Caco-2 (cell line): Measurements from ENCODE around the gene MACC1. TPM values are rescaled to one million over a fixed set of nuclear protein-coding genes. Genes with fewer than 3 reads are reported as not detected.
A peak's percentile ranks its signal among the peaks of the same experiment; 100 is the strongest.

Experiments
- BruUV-seq: library from RNA; stranded (reverse); fragments of 400-500 nt; replicated peaks from 2 replicates; lab custom pipeline; 2021; lab: Mats Ljungman, UMichigan
- CTCF ChIA-PET: fragments of 300-600 bp; sonication (Branson Sonifier 250); formaldehyde crosslinking; loops from one replicate; lab custom pipeline; 2022; ENCODE audit warnings: antibody characterized with exemption; lab: Charles Lee
- POLR2A ChIA-PET: fragments of 300-600 bp; sonication (Branson Sonifier 250); formaldehyde crosslinking; loops from one replicate; lab custom pipeline; 2022; ENCODE audit warnings: antibody characterized with exemption; lab: Charles Lee
- DNase-seq, 2 experiments: peaks; one replicate each; pipeline versions ENCODE4 v3.0.0 to v3.0.0-alpha.2; 2020 to 2022
- H3K27me3 ChIP-seq: replicated peaks from 2 replicates; pipeline ENCODE4 v1.6.0; 2011; ENCODE audit warnings: low read length; ENCODE audit not compliant: control insufficient read depth, insufficient read depth
- H3K36me3 ChIP-seq: 2 replicates; pipeline ENCODE4 v1.5.1; 2011; ENCODE audit warnings: low read length; ENCODE audit not compliant: control insufficient read depth, insufficient read depth
- H3K4me1 ChIP-seq: fragments of 250-450 bp; sonication (Bioruptor Pico); 2 replicates; pipeline ENCODE4 v1.5.1; 2020; ENCODE audit warnings: mild to moderate bottlenecking
- H3K4me3 ChIP-seq: 2 replicates; pipeline ENCODE4 v1.5.1; 2011; ENCODE audit warnings: low read depth, mild to moderate bottlenecking, control low read depth, low read length
- H3K9me3 ChIP-seq: fragments of 250-450 bp; sonication (Bioruptor Pico); 2 replicates; pipeline ENCODE4 v1.5.1; 2020; ENCODE audit warnings: mild to moderate bottlenecking, moderate library complexity
- H3K27ac Mint-ChIP-seq: one replicate; pipeline ENCODE4 v1.8.0; 2022; ENCODE audit warnings: mixed read lengths; ENCODE audit not compliant: unreplicated experiment
- H3K27me3 Mint-ChIP-seq: one replicate; pipeline ENCODE4 v1.8.0; 2022; ENCODE audit warnings: mixed read lengths; ENCODE audit not compliant: insufficient read depth, unreplicated experiment
- H3K36me3 Mint-ChIP-seq: one replicate; pipeline ENCODE4 v1.8.0; 2022; ENCODE audit warnings: mild to moderate bottlenecking, mixed read lengths; ENCODE audit not compliant: insufficient read depth, unreplicated experiment
- H3K4me1 Mint-ChIP-seq: one replicate; pipeline ENCODE4 v1.8.0; 2022; ENCODE audit warnings: low read depth, mixed read lengths; ENCODE audit not compliant: unreplicated experiment
- H3K4me3 Mint-ChIP-seq: one replicate; pipeline ENCODE4 v1.8.0; 2022; ENCODE audit warnings: mild to moderate bottlenecking, moderate library complexity, mixed read lengths; ENCODE audit not compliant: unreplicated experiment
- H3K9me3 Mint-ChIP-seq: one replicate; pipeline ENCODE4 v1.8.0; 2022; ENCODE audit warnings: mixed read lengths; ENCODE audit not compliant: unreplicated experiment
- CTCF ChIP-seq, 2 experiments: fragments of 200-600 bp in 1 of 2; IDR thresholded peaks; 1 replicate in 1 of 2; 2 replicates in 1 of 2; pipeline versions ENCODE4 v1.5.1 to v1.8.0; 2011 to 2022; ENCODE audit warnings: antibody characterized with exemption in 1 of 2, control low read depth in 1 of 2, inconsistent platforms in 1 of 2, low read depth in 1 of 2, low read length in 1 of 2, mild to moderate bottlenecking in 1 of 2, moderate library complexity in 1 of 2; ENCODE audit not compliant: insufficient read depth in 1 of 2, severe bottlenecking in 1 of 2, unreplicated experiment in 1 of 2
- intact Hi-C: fragments of 100-400 bp; cut with micrococcal nuclease; formaldehyde crosslinking; loops from one replicate; pipeline ENCODE4 v1.10.0; 2022; ENCODE audit not compliant: unreplicated experiment
- total RNA-seq: library from RNA; stranded (reverse); gene quantifications from 2 replicates; pipeline ENCODE4 v1.2.3, GENCODE V29; 2022

MACC1 gene
- total RNA-seq, 1 experiment from 2014 or later: 87.7 TPM

GRCh38 chr7:20225384-20225783 lies 8.2 kb upstream of the MACC1 start:
- no peak for DNase-seq
- POLR2A ChIA-PET: no interaction called here
- Mint-ChIP-seq H3K27ac (peak overlapping the region; percentile 11), H3K4me1 (peaks cover 37% of the 10 kb centered on the region), H3K9me3 (peaks cover 16% of the 10 kb centered on the region), H3K36me3 (no peaks in the 10 kb centered on the region), H3K4me3 (no peak overlapping the region), H3K27me3 (no peaks in the 10 kb centered on the region)
- Histone ChIP-seq H3K4me1 (peaks cover 64% of the 10 kb centered on the region), H3K36me3 (no peaks in the 10 kb centered on the region), H3K4me3 (no peak overlapping the region), H3K9me3 (no peaks in the 10 kb centered on the region), H3K27me3 (no peaks in the 10 kb centered on the region)
- CTCF ChIA-PET: no interaction called here
- no peak for TF ChIP-seq CTCF (IDR thresholded peaks at IDR 0.05; ENCODE audit: insufficient read depth in 1 of 2, low read depth in 1 of 2, low read length in 1 of 2, severe bottlenecking in 1 of 2, unreplicated experiment in 1 of 2)
- intact Hi-C loops: no loop called here
- BruUV-seq: no TSS peak

- peaks cover 50% of the 10 kb centered on the region for H3K4me1 Mint-ChIP-seq
- CTCF ChIA-PET: no interaction called here
- intact Hi-C loops: no loop called here
Observed at GRCh38 chr7:20224025-20224424, 6.8 kb upstream of the MACC1 start.

GRCh38 chr7:20223356-20223755 lies 6.2 kb upstream of the MACC1 start:
- ChIA-PET POLR2A (no interaction called here), CTCF (no interaction called here)
- Histone ChIP-seq H3K9me3 (no peaks in the 10 kb centered on the region), H3K27me3 (no peaks in the 10 kb centered on the region), H3K36me3 (no peaks in the 10 kb centered on the region), H3K4me1 (peaks cover 60% of the 10 kb centered on the region), H3K4me3 (no peak overlapping the region)
- Mint-ChIP-seq H3K27ac (no peak overlapping the region), H3K9me3 (peaks cover 16% of the 10 kb centered on the region), H3K27me3 (no peaks in the 10 kb centered on the region), H3K4me1 (peaks cover 57% of the 10 kb centered on the region), H3K36me3 (peaks cover 17% of the 10 kb centered on the region), H3K4me3 (no peak overlapping the region)
- intact Hi-C loops: no loop called here
- no TSS peak for BruUV-seq
- no peak for DNase-seq
- no peak for TF ChIP-seq CTCF (IDR thresholded peaks at IDR 0.05; ENCODE audit: insufficient read depth in 1 of 2, low read depth in 1 of 2, low read length in 1 of 2, severe bottlenecking in 1 of 2, unreplicated experiment in 1 of 2)

More at GRCh38 chr7:20224025-20224424, 6.8 kb upstream of the MACC1 start:
- Mint-ChIP-seq H3K9me3 (peaks cover 16% of the 10 kb centered on the region), H3K36me3 (peaks cover 10% of the 10 kb centered on the region), H3K4me3 (no peak overlapping the region), H3K27ac (no peak overlapping the region), H3K27me3 (no peaks in the 10 kb centered on the region)
- Histone ChIP-seq H3K4me1 (peaks cover 60% of the 10 kb centered on the region), H3K4me3 (no peak overlapping the region), H3K27me3 (no peaks in the 10 kb centered on the region), H3K36me3 (no peaks in the 10 kb centered on the region), H3K9me3 (no peaks in the 10 kb centered on the region)
- DNase-seq: no peak
- no peak for TF ChIP-seq CTCF (IDR thresholded peaks at IDR 0.05; ENCODE audit: insufficient read depth in 1 of 2, low read depth in 1 of 2, low read length in 1 of 2, severe bottlenecking in 1 of 2, unreplicated experiment in 1 of 2)
- POLR2A ChIA-PET: no interaction called here
- BruUV-seq: no TSS peak
